BLaER1 (cell line): ENCODE data around the gene GPAT3.
"Not testable (repeated sequence)": the region's sequence is repeated elsewhere in the genome, so short reads cannot be mapped to it uniquely, and the experiment has no call there.

Experiments
- H3K27ac ChIP-seq: shearing (Covaris generic); formaldehyde crosslinking; 2 replicates; pipeline ENCODE4 v1.8.1; 2022
- H3K27me3 ChIP-seq: shearing (Covaris generic); formaldehyde crosslinking; 2 replicates; pipeline ENCODE4 v1.8.1; 2022
- H3K36me3 ChIP-seq: shearing (Covaris generic); formaldehyde crosslinking; 2 replicates; pipeline ENCODE4 v1.8.1; 2022
- H3K4me1 ChIP-seq: shearing (Covaris generic); formaldehyde crosslinking; 2 replicates; pipeline ENCODE4 v1.8.1; 2022
- H3K4me2 ChIP-seq: shearing (Covaris generic); formaldehyde crosslinking; 2 replicates; pipeline ENCODE4 v1.8.1; 2022
- H3K4me3 ChIP-seq: shearing (Covaris generic); formaldehyde crosslinking; 2 replicates; pipeline ENCODE4 v1.8.1; 2022
- H3K9ac ChIP-seq: shearing (Covaris generic); formaldehyde crosslinking; 2 replicates; pipeline ENCODE4 v1.8.1; 2022
- H3K9me3 ChIP-seq: shearing (Covaris generic); formaldehyde crosslinking; 2 replicates; pipeline ENCODE4 v1.8.1; 2022
- H4K20me1 ChIP-seq: shearing (Covaris generic); formaldehyde crosslinking; 2 replicates; pipeline ENCODE4 v1.8.1; 2022
- Cebpa-rat ChIP-seq: shearing (Covaris generic); IDR thresholded peaks from 2 replicates; pipeline ENCODE4 v1.8.1; 2022

The GPAT3 gene

GRCh38 chr4:83568062-83568461, 32.2 kb downstream of the GPAT3 start:
- Histone ChIP-seq H3K27ac (no peak overlapping the region), H4K20me1 (no peaks in the 10 kb centered on the region), H3K36me3 (no peaks in the 10 kb centered on the region), H3K4me3 (no peak overlapping the region), H3K27me3 (no peaks in the 10 kb centered on the region), H3K9me3 (no peaks in the 10 kb centered on the region), H3K4me2 (no peak overlapping the region), H3K4me1 (no peaks in the 10 kb centered on the region), H3K9ac (no peak overlapping the region)
- no peak for TF ChIP-seq Cebpa-rat

DNA sequence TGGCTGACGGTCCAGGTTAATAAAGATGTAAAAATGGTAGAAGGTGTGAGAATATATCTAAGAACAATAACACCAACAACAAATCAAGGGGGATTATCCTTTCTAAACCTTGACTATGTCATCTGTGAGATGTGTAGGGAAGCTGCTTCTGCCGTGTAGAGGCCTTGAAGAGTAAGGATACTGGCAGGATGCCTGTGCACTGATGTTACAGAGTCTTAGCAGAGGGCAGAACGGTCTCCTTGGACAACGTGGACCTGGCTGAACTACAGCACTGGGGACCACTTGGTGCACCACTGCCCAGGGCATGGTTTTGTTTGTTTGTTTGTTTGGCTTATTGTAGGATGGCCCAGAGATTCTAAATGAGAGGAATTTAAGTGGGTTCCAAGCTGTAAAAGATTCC, 33.5 kb downstream of the GPAT3 start:
- Histone ChIP-seq H3K4me2 (no peak overlapping the region), H3K9me3 (no peaks in the 10 kb centered on the region), H3K4me3 (no peak overlapping the region), H3K27me3 (no peaks in the 10 kb centered on the region), H4K20me1 (no peaks in the 10 kb centered on the region), H3K4me1 (no peaks in the 10 kb centered on the region), H3K9ac (no peak overlapping the region), H3K27ac (no peak overlapping the region), H3K36me3 (no peaks in the 10 kb centered on the region)
- no peak for TF ChIP-seq Cebpa-rat

DNA sequence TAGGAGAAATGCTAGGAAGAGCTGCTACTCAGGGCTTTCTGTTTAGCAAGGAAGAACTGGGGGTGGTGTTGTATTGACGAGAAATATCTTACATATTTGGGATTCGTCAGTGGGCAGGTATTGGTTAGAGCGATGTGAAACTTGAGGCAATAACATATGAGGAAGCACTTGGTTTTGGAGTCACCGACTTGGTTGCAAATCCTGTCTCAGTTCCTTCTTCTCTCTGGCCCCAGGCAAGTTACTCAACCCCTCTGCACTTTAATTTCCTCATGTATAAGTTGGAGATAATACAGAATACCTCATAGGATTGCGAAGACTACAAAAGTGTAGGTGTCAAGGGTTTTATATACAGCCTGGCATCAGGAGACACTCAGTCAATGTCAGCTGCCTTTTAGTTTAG, 34.1 kb downstream of the GPAT3 start:
- Histone ChIP-seq H3K4me2 (no peak overlapping the region), H3K9me3 (no peaks in the 10 kb centered on the region), H4K20me1 (no peaks in the 10 kb centered on the region), H3K4me3 (no peak overlapping the region), H3K4me1 (no peaks in the 10 kb centered on the region), H3K27me3 (no peaks in the 10 kb centered on the region), H3K27ac (no peak overlapping the region), H3K36me3 (no peaks in the 10 kb centered on the region), H3K9ac (no peak overlapping the region)
- TF ChIP-seq Cebpa-rat, result no peak

DNA sequence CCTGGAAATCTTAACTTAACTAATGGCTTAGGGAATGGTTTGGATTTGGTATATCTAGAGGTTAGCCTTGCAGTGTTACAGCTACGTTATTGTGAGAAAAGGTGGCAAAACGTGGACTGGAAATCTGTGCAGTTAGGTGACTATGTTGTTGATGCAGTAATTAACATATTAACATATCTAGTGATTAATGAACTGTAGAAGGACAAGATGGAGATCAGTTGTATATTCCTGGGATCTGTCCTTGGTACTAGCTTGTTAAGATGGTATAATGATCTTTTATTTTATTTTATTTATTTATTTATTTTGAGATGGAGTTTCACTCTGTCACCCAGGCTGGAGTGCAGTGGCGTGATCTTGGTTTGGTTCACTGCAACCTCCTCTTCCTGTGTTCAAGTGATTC, 36.9 kb downstream of the GPAT3 start:
- H3K36me3 ChIP-seq, result no peaks in the 10 kb centered on the region
- H3K9me3 ChIP-seq, result no peaks in the 10 kb centered on the region
- TF ChIP-seq Cebpa-rat, result no peak
- no peak overlapping the region for H3K27ac ChIP-seq
- no peaks in the 10 kb centered on the region for H3K4me1 ChIP-seq
- no peak overlapping the region for H3K9ac ChIP-seq
- H4K20me1 ChIP-seq, result no peaks in the 10 kb centered on the region
- no peaks in the 10 kb centered on the region for H3K27me3 ChIP-seq
- no peak overlapping the region for H3K4me2 ChIP-seq
- H3K4me3 ChIP-seq, result no peak overlapping the region

DNA sequence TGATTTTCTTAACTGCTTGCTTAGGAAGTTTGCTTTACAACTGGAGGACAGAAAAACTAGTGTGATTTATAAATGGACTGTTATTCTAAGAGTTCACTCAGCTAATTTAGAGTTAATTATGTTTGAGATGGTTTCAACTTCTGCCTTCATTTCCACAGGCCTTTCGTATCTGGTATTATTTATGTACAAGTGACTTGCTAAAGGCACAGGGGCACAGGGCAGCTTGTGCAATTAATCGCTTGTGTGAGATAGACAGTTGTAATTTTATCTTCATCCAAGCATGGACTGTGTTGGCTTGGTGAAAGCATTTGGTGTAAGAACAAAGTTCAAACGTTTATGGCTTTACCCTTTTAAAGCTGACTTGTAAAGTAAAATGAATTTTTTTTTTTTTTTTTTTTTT, 38.3 kb downstream of the GPAT3 start:
- H3K4me2 ChIP-seq, result no peak overlapping the region
- TF ChIP-seq Cebpa-rat, result no peak
- no peaks in the 10 kb centered on the region for H3K9me3 ChIP-seq
- H3K36me3 ChIP-seq, result no peaks in the 10 kb centered on the region
- no peaks in the 10 kb centered on the region for H4K20me1 ChIP-seq
- no peak overlapping the region for H3K4me3 ChIP-seq
- H3K27me3 ChIP-seq, result no peaks in the 10 kb centered on the region
- no peak overlapping the region for H3K9ac ChIP-seq
- H3K27ac ChIP-seq, result no peak overlapping the region
- no peaks in the 10 kb centered on the region for H3K4me1 ChIP-seq

- H3K36me3 ChIP-seq, H3K4me1 ChIP-seq, H3K27me3 ChIP-seq, H3K9ac ChIP-seq, H3K9me3 ChIP-seq, H4K20me1 ChIP-seq, H3K27ac ChIP-seq, H3K4me3 ChIP-seq, H3K4me2 ChIP-seq: not testable (repeated sequence)
Measured at GRCh38 chr4:83576237-83576636, 40.3 kb downstream of the GPAT3 start.

DNA sequence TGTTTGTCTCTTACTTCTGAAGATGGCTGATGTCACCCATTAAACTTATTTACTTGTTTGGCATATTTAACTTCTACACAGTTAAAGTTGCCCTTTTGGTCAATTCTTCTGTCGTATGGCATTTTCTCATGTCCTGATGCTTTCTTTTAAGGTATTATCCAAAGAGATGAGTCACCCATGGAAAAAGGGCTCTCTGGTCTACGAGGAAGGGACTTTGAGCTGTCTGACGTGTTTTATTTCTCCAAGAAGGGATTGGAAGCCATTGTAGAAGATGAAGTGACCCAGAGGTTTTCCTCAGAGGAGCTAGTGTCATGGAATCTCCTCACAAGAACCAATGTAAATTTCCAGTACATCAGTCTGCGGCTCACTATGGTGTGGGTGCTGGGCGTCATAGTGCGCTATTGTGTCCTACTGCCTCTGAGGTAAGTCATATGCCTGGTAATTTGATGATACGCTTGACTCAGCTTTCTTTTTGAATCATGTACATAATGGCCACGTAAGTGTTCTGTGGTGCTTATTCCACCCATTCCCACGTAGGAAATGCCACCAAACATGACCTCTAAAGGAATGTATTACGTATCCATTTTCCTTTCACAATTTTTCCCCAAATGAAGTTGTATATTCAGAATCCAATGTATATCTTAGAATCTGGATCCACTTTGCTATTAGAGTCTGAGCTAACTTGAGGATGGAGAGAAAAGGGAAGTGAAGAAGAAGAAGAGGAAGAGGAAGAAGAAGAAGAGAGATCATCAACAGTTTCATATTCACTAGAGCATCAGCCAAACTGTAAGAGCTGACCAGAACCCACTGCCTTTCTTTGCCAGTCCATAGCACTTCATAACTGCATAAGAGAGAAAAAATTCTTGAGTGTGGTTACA, 45.7 kb downstream of the GPAT3 start:
- Histone ChIP-seq H3K4me1 (no peaks in the 10 kb centered on the region), H3K9me3 (no peaks in the 10 kb centered on the region), H3K4me3 (no peak overlapping the region), H3K4me2 (no peak overlapping the region), H3K36me3 (no peaks in the 10 kb centered on the region), H3K9ac (no peak overlapping the region), H4K20me1 (no peaks in the 10 kb centered on the region), H3K27me3 (no peaks in the 10 kb centered on the region), H3K27ac (no peak overlapping the region)
- no peak for TF ChIP-seq Cebpa-rat

DNA sequence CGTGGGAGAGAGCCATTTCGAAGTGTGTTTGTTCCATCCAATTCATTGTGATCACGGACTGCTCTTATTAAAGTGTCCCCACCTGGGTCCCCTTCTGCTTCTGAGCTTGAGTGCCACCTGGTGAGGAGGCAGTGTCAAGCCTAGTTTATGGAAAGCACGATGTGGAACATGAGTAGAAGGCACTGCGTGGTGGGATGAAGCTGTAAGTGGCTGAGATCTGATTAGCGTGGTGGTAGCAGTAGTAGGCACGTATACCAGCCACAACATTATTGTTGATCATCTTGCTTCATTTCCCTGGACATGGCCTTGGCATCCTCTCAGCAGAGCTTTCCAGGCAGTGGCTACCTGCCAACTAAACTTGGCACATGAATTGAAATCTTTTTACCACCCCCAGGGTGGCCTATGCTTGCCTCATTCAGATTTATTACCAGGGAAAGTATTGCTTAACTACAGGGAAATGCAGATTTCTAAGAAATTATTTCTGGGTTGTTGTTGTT, 46.4 kb downstream of the GPAT3 start:
- H3K27ac ChIP-seq, result no peak overlapping the region
- H3K27me3 ChIP-seq, result no peaks in the 10 kb centered on the region
- no peaks in the 10 kb centered on the region for H3K9me3 ChIP-seq
- no peak overlapping the region for H3K4me3 ChIP-seq
- no peak for TF ChIP-seq Cebpa-rat
- no peak overlapping the region for H3K4me2 ChIP-seq
- no peak overlapping the region for H3K9ac ChIP-seq
- H3K4me1 ChIP-seq, result no peaks in the 10 kb centered on the region
- no peaks in the 10 kb centered on the region for H4K20me1 ChIP-seq
- H3K36me3 ChIP-seq, result no peaks in the 10 kb centered on the region

DNA sequence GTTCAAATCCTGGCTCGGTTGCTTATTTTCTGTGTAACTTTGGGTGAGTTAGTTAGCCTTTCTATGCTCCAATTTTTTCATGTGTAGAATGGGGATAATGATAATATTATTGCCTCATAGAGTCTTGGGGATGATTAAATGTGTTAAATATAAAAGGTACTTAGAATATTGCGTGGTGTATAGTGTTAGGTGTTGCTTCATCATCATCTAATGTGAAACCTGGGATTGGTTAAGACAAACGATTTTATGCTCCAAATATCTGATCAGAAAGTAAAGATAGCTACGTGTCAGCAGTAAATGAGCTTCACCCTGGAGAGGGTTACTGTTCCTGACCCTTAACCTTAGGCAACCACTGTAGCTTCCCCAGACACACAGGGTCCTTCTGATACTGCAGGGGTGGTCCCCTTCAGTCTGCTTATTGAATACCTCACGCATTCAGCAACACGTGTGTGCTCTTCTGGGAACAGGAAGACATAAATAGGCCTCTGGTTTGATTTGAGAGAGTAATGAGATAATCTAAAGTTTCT, 50.1 kb downstream of the GPAT3 start:
- Histone ChIP-seq H3K9ac (no peak overlapping the region), H3K36me3 (no peaks in the 10 kb centered on the region), H3K27me3 (no peaks in the 10 kb centered on the region), H4K20me1 (no peaks in the 10 kb centered on the region), H3K27ac (no peak overlapping the region), H3K4me2 (no peak overlapping the region), H3K4me3 (no peak overlapping the region), H3K4me1 (no peaks in the 10 kb centered on the region), H3K9me3 (no peaks in the 10 kb centered on the region)
- TF ChIP-seq Cebpa-rat, result no peak

- no peaks in the 10 kb centered on the region for H3K9me3 ChIP-seq
- no peaks in the 10 kb centered on the region for H4K20me1 ChIP-seq
- H3K27ac ChIP-seq, result no peak overlapping the region
- TF ChIP-seq Cebpa-rat, result no peak
- no peak overlapping the region for H3K4me2 ChIP-seq
- H3K27me3 ChIP-seq, result no peaks in the 10 kb centered on the region
- H3K4me1 ChIP-seq, result no peaks in the 10 kb centered on the region
- no peak overlapping the region for H3K9ac ChIP-seq
- no peak overlapping the region for H3K4me3 ChIP-seq
- H3K36me3 ChIP-seq, result no peaks in the 10 kb centered on the region
Measured at GRCh38 chr4:83589279-83589678, 53.4 kb downstream of the GPAT3 start.

GRCh38 chr4:83591056-83591455, 55.1 kb downstream of the GPAT3 start:
- H3K36me3 ChIP-seq, result no peaks in the 10 kb centered on the region
- no peaks in the 10 kb centered on the region for H3K9me3 ChIP-seq
- H3K4me1 ChIP-seq, result no peaks in the 10 kb centered on the region
- TF ChIP-seq Cebpa-rat, result no peak
- no peak overlapping the region for H3K4me3 ChIP-seq
- no peak overlapping the region for H3K4me2 ChIP-seq
- H3K27ac ChIP-seq, result no peak overlapping the region
- H3K9ac ChIP-seq, result no peak overlapping the region
- no peaks in the 10 kb centered on the region for H3K27me3 ChIP-seq
- H4K20me1 ChIP-seq, result no peaks in the 10 kb centered on the region
